Breast epithelium (tissue), 4 donors: Measurements from ENCODE around the gene TBC1D20. TPM values are rescaled to one million over a fixed set of nuclear protein-coding genes. Genes with fewer than 3 reads are reported as not detected.

Source experiments
- DNase-seq, 2 donors: peaks; one replicate each; pipeline ENCODE4 v3.0.0-alpha.2; 2019; ENCODE audit warnings: low spot score in 2 of 2
- H3K27ac ChIP-seq, 2 donors: fragments of 200-600 bp; sonication (generic) in 1 of 2; one replicate each; pipeline ENCODE4 v1.5.1; 2016 to 2019; ENCODE audit warnings: mild to moderate bottlenecking in 1 of 2
- H3K27me3 ChIP-seq, 2 donors: fragments of 200-600 bp; sonication (generic) in 1 of 2; one replicate each; pipeline versions ENCODE4 v1.5.1 to v1.6.0; 2017 to 2019; ENCODE audit warnings: control low read depth in 1 of 2, mild to moderate bottlenecking in 1 of 2
- H3K36me3 ChIP-seq: fragments of 200-600 bp; one replicate; pipeline ENCODE4 v1.5.1; 2019
- H3K4me1 ChIP-seq, 2 donors: fragments of 200-600 bp; sonication (generic); one replicate each; pipeline ENCODE4 v1.5.1; 2016 to 2019; ENCODE audit warnings: control low read depth in 1 of 2
- H3K4me3 ChIP-seq, 3 donors: fragments of 200-600 bp; sonication (generic); 1 replicate in 2 of 3; 2 replicates in 1 of 3; pipeline ENCODE4 v1.5.1; 2016 to 2019; ENCODE audit warnings: mild to moderate bottlenecking in 3 of 3, moderate library complexity in 2 of 3
- H3K9me3 ChIP-seq, 2 donors: fragments of 200-600 bp; sonication (generic) in 1 of 2; one replicate each; pipeline ENCODE4 v1.5.1; 2016 to 2019; ENCODE audit warnings: control low read depth in 1 of 2
- POLR2A ChIP-seq: fragments of 450-650 bp; IDR thresholded peaks from one replicate; pipeline ENCODE4 v1.6.1; 2016; ENCODE audit warnings: antibody characterized with exemption, mild to moderate bottlenecking, moderate library complexity
- POLR2AphosphoS5 ChIP-seq, 3 donors: sonication (generic); formaldehyde crosslinking; IDR thresholded peaks; one replicate each; pipeline ENCODE4 v1.6.1; 2017; ENCODE audit warnings: antibody characterized with exemption in 3 of 3
- intact Hi-C: fragments of 100-400 bp; cut with DNase I; formaldehyde crosslinking; loops from one replicate; pipeline ENCODE4 v1.15.1; 2023; ENCODE audit warnings: low total_unique reads
- total RNA-seq, 3 donors: library from RNA; depleted of rRNA; stranded (reverse); fragments of >200 nt; gene quantifications; one replicate each; pipeline ENCODE4 v1.1.0, GENCODE V29; 2016
- TF ChIP-seq, protein P1 (sequence below), 3 donors: fragments of 450-650 bp; IDR thresholded peaks; one replicate each; pipeline ENCODE4 v1.5.1; 2016 to 2017; ENCODE audit warnings: antibody characterized with exemption in 3 of 3, mild to moderate bottlenecking in 3 of 3, moderate library complexity in 3 of 3

Gene TBC1D20
- total RNA-seq, 3 donors from 2014 or later, result 37.7 to 56.6 (median 42.3) TPM

DNA sequence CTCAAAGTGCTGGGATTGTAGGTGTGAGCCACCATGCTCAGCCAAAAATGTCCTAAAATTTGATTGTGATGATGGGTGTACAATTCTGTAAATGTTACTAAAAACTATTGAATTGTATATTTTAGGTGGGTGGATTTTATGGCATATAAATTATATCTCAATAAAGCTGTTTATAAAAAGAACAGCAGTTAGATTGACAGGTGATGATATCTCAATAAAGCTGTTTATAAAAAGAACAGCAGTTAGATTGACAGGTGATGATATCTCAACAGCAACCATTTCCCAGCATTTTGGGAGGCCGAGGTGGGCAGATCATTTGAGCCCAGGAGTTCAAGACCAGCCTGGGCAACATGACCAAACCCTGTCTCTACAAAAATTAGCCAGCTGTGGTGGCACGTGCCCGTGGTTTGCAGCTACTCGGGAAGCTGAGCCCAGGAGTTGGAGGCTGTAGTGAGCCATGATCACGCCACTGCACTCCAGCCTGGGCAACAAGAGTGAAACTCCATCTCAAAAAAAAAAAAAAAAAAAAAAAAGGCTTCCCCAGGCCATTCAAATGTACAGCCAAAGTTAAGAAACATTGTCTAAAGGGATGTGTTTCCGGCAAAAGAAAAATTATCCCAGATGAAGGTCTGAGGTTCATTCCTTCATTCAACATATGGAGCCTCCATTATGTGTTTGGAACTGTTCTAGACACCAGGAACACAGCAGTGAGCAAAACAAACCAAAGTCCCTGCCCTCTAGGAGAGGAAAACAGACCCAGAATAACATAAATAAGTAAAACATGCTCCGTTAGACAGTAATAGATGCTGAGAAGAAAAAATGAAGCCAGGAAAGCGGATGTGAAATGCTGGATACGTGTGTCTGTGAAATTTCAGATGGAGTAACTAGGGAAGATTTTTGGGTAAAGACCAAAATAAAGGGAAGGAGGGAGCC is 55.9 kb downstream of the TBC1D20 start:
- H3K9me3 ChIP-seq, result no peaks in the 10 kb centered on the region
- H3K27ac ChIP-seq, result peak overlapping the region in 1 of 2 donors; percentile 98
- TF ChIP-seq POLR2AphosphoS5 (IDR thresholded peaks at IDR 0.05) (no peak), POLR2A (no peak)
- TF ChIP-seq, protein P1, sequence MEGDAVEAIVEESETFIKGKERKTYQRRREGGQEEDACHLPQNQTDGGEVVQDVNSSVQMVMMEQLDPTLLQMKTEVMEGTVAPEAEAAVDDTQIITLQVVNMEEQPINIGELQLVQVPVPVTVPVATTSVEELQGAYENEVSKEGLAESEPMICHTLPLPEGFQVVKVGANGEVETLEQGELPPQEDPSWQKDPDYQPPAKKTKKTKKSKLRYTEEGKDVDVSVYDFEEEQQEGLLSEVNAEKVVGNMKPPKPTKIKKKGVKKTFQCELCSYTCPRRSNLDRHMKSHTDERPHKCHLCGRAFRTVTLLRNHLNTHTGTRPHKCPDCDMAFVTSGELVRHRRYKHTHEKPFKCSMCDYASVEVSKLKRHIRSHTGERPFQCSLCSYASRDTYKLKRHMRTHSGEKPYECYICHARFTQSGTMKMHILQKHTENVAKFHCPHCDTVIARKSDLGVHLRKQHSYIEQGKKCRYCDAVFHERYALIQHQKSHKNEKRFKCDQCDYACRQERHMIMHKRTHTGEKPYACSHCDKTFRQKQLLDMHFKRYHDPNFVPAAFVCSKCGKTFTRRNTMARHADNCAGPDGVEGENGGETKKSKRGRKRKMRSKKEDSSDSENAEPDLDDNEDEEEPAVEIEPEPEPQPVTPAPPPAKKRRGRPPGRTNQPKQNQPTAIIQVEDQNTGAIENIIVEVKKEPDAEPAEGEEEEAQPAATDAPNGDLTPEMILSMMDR (IDR thresholded peaks at IDR 0.05), result no peak
- no peaks in the 10 kb centered on the region for H3K27me3 ChIP-seq
- no peak overlapping the region for H3K4me3 ChIP-seq
- no peak for DNase-seq
- no peaks in the 10 kb centered on the region for H3K36me3 ChIP-seq
- intact Hi-C loops, result loop anchor here (10.0 kb wide), 1 partner anchor 52 kb away; no protein-coding TSS in a partner anchor
- H3K4me1 ChIP-seq, result peaks cover 0 to 8% of the 10 kb centered on the region in 2 donors

DNA sequence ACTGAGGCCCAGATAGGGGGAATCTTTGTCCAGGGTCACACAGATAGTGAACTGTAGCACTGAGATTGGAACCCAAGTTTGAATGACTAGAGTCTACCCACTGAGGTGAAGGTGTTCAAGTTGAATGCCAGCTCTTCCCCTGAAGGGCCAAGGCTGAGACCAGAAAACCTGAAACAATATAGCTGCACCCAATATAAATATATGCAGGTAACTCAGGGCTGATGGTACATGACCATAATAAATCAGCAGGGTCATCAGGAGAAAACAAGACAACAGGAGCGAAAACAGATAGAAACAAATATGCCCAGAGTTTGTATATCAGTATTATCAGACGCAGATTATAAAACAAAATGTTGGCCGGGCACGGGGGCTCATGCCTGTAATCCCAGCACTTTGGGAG is 58.2 kb downstream of the TBC1D20 start:
- no peak for DNase-seq
- TF ChIP-seq, protein P1 (IDR thresholded peaks at IDR 0.05), result no peak
- TF ChIP-seq POLR2AphosphoS5 (IDR thresholded peaks at IDR 0.05), result no peak
- TF ChIP-seq POLR2A, result no peak
- Histone ChIP-seq H3K9me3 (no peaks in the 10 kb centered on the region), H3K4me1 (peaks cover 0 to under 1% of the 10 kb centered on the region in 2 donors), H3K36me3 (no peaks in the 10 kb centered on the region), H3K4me3 (no peak overlapping the region), H3K27ac (no peak overlapping the region), H3K27me3 (no peaks in the 10 kb centered on the region)
- intact Hi-C loops, result loop anchor here (10.0 kb wide), 1 partner anchor 49 kb away; no protein-coding TSS in a partner anchor

DNA sequence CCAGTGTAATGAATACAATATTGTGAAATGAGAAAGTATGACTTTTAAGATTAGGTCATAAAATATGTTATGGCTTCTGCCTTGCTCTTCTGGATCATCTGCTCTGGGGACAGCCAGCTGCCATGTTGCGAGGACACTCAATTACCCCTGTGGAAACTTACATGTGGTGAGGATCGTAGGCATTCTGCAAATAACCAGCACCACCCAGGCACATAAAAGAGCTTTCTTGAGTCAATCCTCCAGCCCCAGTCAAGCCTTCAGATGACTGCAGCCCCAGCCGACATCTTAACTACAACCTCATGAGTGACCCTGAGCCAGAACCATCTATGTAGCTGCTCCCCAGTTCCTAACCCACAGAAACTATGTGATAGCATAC is 58.8 kb downstream of the TBC1D20 start:
- Histone ChIP-seq H3K36me3 (no peaks in the 10 kb centered on the region), H3K4me1 (no peaks in the 10 kb centered on the region), H3K9me3 (no peaks in the 10 kb centered on the region), H3K4me3 (no peak overlapping the region), H3K27me3 (no peaks in the 10 kb centered on the region), H3K27ac (no peak overlapping the region)
- intact Hi-C loops, result loop anchor here (10.0 kb wide), 1 partner anchor 49 kb away; no protein-coding TSS in a partner anchor
- no peak for DNase-seq
- TF ChIP-seq, protein P1 (IDR thresholded peaks at IDR 0.05), result no peak
- TF ChIP-seq POLR2AphosphoS5 (IDR thresholded peaks at IDR 0.05), result no peak
- TF ChIP-seq POLR2A, result no peak

DNA sequence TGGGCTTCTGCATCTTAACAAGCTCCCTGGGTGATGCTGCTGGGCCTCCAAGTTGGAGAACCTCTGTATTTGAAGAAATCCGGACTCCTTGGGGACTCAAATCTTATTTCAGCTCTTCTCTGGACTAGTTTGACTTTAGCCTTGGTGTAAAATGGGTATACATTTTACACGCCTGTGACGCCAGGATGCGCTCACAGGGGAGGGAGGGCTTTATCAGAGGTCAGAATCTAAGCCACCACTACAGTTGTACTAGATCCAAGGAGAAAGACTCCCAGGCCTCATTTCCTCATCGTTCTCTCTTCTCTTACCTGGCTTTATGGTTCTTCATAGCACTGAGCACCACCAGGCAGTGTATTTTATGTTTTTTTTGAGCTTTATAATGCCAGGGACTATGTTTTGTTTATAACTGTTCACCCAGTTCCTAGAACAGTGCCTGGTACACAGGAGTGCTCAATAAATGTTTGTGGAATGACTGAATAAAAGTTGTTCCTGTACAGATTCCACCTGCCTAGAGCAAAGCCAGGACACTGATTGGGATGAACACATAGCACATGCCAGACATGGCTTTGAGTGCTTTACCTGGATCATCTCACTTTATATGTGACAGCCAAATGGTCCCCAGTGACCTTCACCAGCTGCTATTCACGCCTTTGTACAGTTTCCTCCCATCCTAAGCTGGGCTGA is 59.3 kb downstream of the TBC1D20 start:
- H3K4me1 ChIP-seq, result no peaks in the 10 kb centered on the region
- no peak overlapping the region for H3K27ac ChIP-seq
- H3K4me3 ChIP-seq, result no peak overlapping the region
- H3K36me3 ChIP-seq, result no peaks in the 10 kb centered on the region
- H3K9me3 ChIP-seq, result no peaks in the 10 kb centered on the region
- no peaks in the 10 kb centered on the region for H3K27me3 ChIP-seq
- no peak for TF ChIP-seq POLR2A
- TF ChIP-seq, protein P1 (IDR thresholded peaks at IDR 0.05), result no peak
- intact Hi-C loops, result loop anchor here (10.0 kb wide), 1 partner anchor 48 kb away; no protein-coding TSS in a partner anchor
- no peak for DNase-seq
